AG10803 (cell line): ENCODE data around the gene EGFL8.
A peak's percentile ranks its signal among the peaks of the same experiment; 100 is the strongest.

Experiments
- DNase-seq: peaks from one replicate; pipeline ENCODE4 v3.0.0; 2010; ENCODE audit warnings: low read depth
- H3K4me3 ChIP-seq: 2 replicates; pipeline ENCODE4 v1.5.1; 2011; ENCODE audit warnings: mild to moderate bottlenecking, low read length, control low read depth
- CTCF ChIP-seq: conservative IDR thresholded peaks from 2 replicates; pipeline ENCODE4 v1.5.1; 2011; ENCODE audit warnings: mild to moderate bottlenecking, low read length, control low read depth, inconsistent platforms

EGFL8 gene

DNA sequence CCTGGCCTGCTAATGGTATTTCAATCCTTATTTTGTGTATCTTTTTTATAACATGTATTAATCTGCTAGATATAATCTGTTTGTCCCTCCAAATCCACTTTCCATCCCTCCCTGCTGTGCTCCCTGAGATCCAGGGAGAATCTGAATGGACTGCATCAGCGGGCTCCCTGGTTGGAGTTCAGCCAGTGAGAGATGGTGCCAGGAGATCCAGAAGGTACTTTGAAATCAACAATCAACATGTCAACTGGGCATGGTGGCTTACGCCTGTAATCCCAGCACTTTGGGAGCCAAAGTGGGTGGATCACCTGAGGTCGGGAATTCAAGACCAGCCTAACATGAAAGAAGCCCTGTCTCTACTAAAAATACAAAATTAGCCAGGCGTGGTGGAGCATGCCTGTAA, 40.7 kb upstream of the EGFL8 start:
- DNase-seq = no peak
- TF ChIP-seq CTCF = no peak
- H3K4me3 ChIP-seq = no peak overlapping the region

- TF ChIP-seq CTCF = no peak
- DNase-seq = no peak
- peak overlapping the region; percentile 100 for H3K4me3 ChIP-seq
Measured at GRCh38 chr6:32126880-32127279, 37.5 kb upstream of the EGFL8 start.

- no peak for DNase-seq
- TF ChIP-seq CTCF = no peak
- peak overlapping the region; percentile 100 for H3K4me3 ChIP-seq
Measured at GRCh38 chr6:32127409-32127716, 37.0 kb upstream of the EGFL8 start.

DNA sequence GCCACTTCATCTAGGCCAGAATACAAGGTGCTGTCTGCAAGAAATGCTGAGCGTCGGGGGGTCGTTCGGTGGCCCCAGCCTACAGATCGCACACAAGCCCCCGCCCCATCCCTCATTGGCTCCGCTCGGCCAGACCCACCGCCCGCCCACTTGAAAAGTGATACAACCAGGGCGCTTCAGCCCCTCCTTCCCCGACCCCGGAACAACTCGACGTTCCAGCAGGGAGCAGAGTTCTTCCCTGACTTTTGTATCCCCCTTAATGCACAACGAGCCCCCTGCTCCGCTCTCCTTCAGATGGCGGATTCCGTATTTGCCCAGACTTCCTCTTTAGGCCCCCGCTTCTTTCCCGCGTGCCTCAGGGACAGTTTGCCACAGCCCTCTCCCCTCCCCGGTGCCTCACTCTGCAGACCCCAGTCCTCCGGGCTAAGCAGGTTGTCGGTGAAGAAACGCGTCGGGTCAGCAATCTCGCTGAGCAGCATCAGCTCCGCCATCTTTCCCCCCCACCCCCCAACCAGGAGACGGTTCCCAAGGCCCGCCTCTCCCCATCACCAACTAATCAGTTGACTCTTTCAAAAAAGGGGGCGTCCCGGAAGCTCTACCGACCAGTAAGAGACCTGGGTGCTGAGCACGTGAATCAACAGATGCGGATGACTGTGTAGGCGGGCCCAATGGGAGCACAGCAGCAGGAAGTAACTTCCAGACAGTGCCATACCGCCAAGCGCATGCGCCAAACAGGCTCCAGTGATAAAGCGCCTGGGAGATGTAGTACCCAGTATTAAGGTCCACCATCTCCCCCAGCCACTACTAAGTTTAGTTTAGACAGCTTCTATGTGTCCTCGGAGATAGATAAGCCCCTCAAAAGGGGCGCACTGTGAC, 36.4 kb upstream of the EGFL8 start, which contains the start of gene ATF6B:
Gene ATF6B, minus strand, starts transcription at position 530 of the 876 bp plus-strand sequence. Its CDS starts 39 bp downstream, at position 491.
- peak; percentile 100 for DNase-seq
- TF ChIP-seq CTCF = no peak
- H3K4me3 ChIP-seq = peak within 1 kb of the TSS; percentile 100

GRCh38 chr6:32128751-32129296, 35.6 kb upstream of the EGFL8 start:
- H3K4me3 ChIP-seq = peak overlapping the region; percentile 80
- no peak for TF ChIP-seq CTCF
- no peak for DNase-seq

GRCh38 chr6:32129297-32130088, 34.9 kb upstream of the EGFL8 start:
- DNase-seq = no peak
- peak overlapping the region; percentile 80 for H3K4me3 ChIP-seq
- no peak for TF ChIP-seq CTCF
